ENCODE measurements around the gene CDC14A. TPM values are rescaled to one million over a fixed set of nuclear protein-coding genes. Genes with fewer than 3 reads are reported as not detected.

CDC14A gene
- total and polyA plus RNA-seq, 2 of the 8 experiments (the other 6 are each of a cell fraction or from before 2014, with no cell fraction given), result 3.2 to 8.9 TPM

DNA sequence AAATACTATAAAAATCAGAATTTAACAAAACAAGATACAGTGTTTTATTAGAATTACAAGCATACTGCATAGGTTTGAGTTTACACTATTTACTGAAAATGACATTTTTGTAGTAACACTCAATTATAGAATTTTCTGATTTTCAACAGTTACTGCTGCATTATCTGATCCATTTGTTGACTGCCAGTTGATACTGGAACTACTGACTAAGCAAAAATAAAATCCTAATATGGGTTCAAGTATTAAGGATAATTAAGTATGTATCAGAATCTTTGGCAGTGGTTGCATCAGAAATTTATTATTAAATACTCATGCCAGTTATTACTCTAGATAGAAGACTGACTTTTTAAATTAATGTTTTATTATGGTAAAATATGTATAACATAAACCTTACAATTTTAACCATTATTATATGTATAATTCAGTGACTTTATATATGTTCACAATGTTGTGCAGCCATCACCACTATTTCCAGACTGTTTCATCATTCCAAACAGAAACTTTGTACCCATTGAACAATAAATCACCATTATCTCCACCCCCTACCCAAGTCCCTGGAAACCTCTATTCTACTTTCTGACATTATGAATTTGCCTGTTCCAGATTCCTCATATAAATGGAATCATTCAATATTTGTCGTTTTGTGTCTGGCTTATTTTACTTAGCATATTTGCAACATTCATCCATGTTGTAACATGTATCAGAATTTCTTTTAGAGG lies 127.5 kb downstream of the CDC14A start:
- H2BK120ac ChIP-seq (replicated peaks; ENCODE audit: low read depth, low read length), result no peak overlapping the region
- no peak overlapping the region for H2BK5ac ChIP-seq (ENCODE audit: low read depth, low read length)
- no peak overlapping the region for H2BK20ac ChIP-seq (ENCODE audit: low read length)
- H3K14ac ChIP-seq (ENCODE audit: insufficient read length), result no peak overlapping the region
- no peaks in the 10 kb centered on the region for H3K79me1 ChIP-seq (ENCODE audit: low read depth, low read length)
- no peaks in the 10 kb centered on the region for H3K79me2 ChIP-seq (ENCODE audit: control insufficient read depth in 1 of 2, insufficient read depth in 2 of 2, low read length in 2 of 2)
- WGBS, 2 experiments (ENCODE audit: extremely low coverage in 1 of 2, insufficient coverage in 1 of 2, insufficient read length in 1 of 2, insufficient replicate concordance in 2 of 2, low coverage in 1 of 2, low lambda C conversion rate in 2 of 2, missing lambda C conversion rate in 1 of 2), result 96% methylated on average over 1 of the region's 1 CpG; no CpG with 5 or more reads in 1 of the 2 experiments
- no peak for DNase-seq (ENCODE audit: low read depth in 1 of 2, low spot score in 2 of 2)
- H3K27ac ChIP-seq (ENCODE audit: low read depth, low read length), result no peak overlapping the region
- POLR2A ChIA-PET (ENCODE audit: partially characterized antibody), result no interaction called here
- no peaks in the 10 kb centered on the region for H3K9me3 ChIP-seq (ENCODE audit: insufficient read depth in 2 of 2, low read depth in 1 of 2, low read length in 1 of 2)
- H3K4ac ChIP-seq (replicated peaks; ENCODE audit: insufficient read length, low read depth, low read length), result no peak overlapping the region
- H4K20me1 ChIP-seq (replicated peaks in 1 of 2; ENCODE audit: control insufficient read depth in 1 of 2, insufficient read depth in 2 of 2, low read length in 2 of 2), result peaks cover 0 to 2% of the 10 kb centered on the region in 2 experiments
- H2AFZ ChIP-seq (ENCODE audit: low read length), result no peak overlapping the region
- no peak overlapping the region for H3K23ac ChIP-seq (ENCODE audit: insufficient read length)
- no peak overlapping the region for H3K18ac ChIP-seq (ENCODE audit: extremely low read depth, low read length)
- no peak overlapping the region for H2BK12ac ChIP-seq (ENCODE audit: low read depth, low read length)
- no peak overlapping the region for H4K5ac ChIP-seq (ENCODE audit: insufficient read length, low read depth, low read length)
- H3K36me3 ChIP-seq (ENCODE audit: control insufficient read depth in 2 of 4, insufficient read depth in 4 of 4, low read length in 3 of 4), result no peaks in the 10 kb centered on the region
- no peak overlapping the region for H4K8ac ChIP-seq (ENCODE audit: extremely low read depth, insufficient read depth, low read length)
- no peak overlapping the region for H3K4me2 ChIP-seq (ENCODE audit: insufficient read depth in 1 of 2, low read depth in 2 of 2, low read length in 2 of 2)
- no peak overlapping the region for H3K9ac ChIP-seq (replicated peaks in 1 of 4; ENCODE audit: extremely low read depth in 1 of 4, low read depth in 3 of 4, low read length in 3 of 4)
- no peak overlapping the region for H2AK5ac ChIP-seq (ENCODE audit: low read depth, low read length)
- no peaks in the 10 kb centered on the region for H3K27me3 ChIP-seq (replicated peaks in 1 of 4; ENCODE audit: control insufficient read depth in 3 of 4, extremely low read depth in 1 of 4, insufficient read depth in 3 of 4, low read length in 3 of 4)
- H4K91ac ChIP-seq (replicated peaks; ENCODE audit: insufficient read length, low read length), result no peak overlapping the region
- H2BK15ac ChIP-seq (ENCODE audit: low read length), result no peak overlapping the region
- FAIRE-seq, result no peak
- no peaks in the 10 kb centered on the region for H3K23me2 ChIP-seq (ENCODE audit: low read depth, low read length)
- CTCF ChIA-PET (ENCODE audit: partially characterized antibody), result no interaction called here
- peaks cover 0 to 3% (median 0%) of the 10 kb centered on the region in 4 experiments; a peak in 1 of 7 replicates for H3K4me1 ChIP-seq (replicated peaks in 1 of 4; ENCODE audit: control insufficient read depth in 3 of 4, insufficient read depth in 4 of 4, low read length in 3 of 4)
- H3K4me3 ChIP-seq (ENCODE audit: extremely low read depth in 1 of 4, insufficient read depth in 2 of 4, low read depth in 3 of 4, low read length in 4 of 4), result no peak overlapping the region
- H3K56ac ChIP-seq (replicated peaks; ENCODE audit: insufficient read length, low read depth, low read length), result no peak overlapping the region
- TF ChIP-seq RBBP5 (IDR thresholded peaks at IDR 0.05; ENCODE audit: borderline replicate concordance, low read depth, low read length), result no peak
- no peak for TF ChIP-seq TCF12 (IDR thresholded peaks at IDR 0.05; ENCODE audit: low read depth, low read length)
- no peak for TF ChIP-seq ATF2 (IDR thresholded peaks at IDR 0.05; ENCODE audit: low read length)
- TF ChIP-seq HDAC2 (IDR thresholded peaks at IDR 0.05; ENCODE audit: borderline replicate concordance in 1 of 2, low read depth in 2 of 2, low read length in 2 of 2), result no peak
- no peak for TF ChIP-seq ZNF274 (IDR thresholded peaks at IDR 0.05; ENCODE audit: borderline replicate concordance, extremely low read depth, low read length)
- no peak for TF ChIP-seq POLR2A (IDR thresholded peaks at IDR 0.05; ENCODE audit: control extremely low read depth in 1 of 2, low read depth in 2 of 2, low read length in 2 of 2)
- TF ChIP-seq SP4 (IDR thresholded peaks at IDR 0.05; ENCODE audit: low read length), result no peak
- no peak for TF ChIP-seq CHD1 (IDR thresholded peaks at IDR 0.05; ENCODE audit: low read depth, low read length)
- TF ChIP-seq EGR1 (IDR thresholded peaks at IDR 0.05; ENCODE audit: borderline replicate concordance, low read depth, low read length), result no peak
- TF ChIP-seq TAF7 (optimal IDR thresholded peaks at IDR 0.05; ENCODE audit: borderline replicate concordance, low read depth, low read length), result no peak
- no peak for TF ChIP-seq SRF (IDR thresholded peaks at IDR 0.05; ENCODE audit: low read depth, low read length)
- no peak for TF ChIP-seq BCL11A (IDR thresholded peaks at IDR 0.05; ENCODE audit: low read depth in 2 of 2, low read length in 2 of 2)

Measured in H1 (cell line).